ENCODE measurements around the gene SMC4. TPM values are rescaled to one million over a fixed set of nuclear protein-coding genes. Genes with fewer than 3 reads are reported as not detected.
A peak's percentile ranks its signal among the peaks of the same experiment; 100 is the strongest.
"Not testable (repeated sequence)": the region's sequence is repeated elsewhere in the genome, so short reads cannot be mapped to it uniquely, and the experiment has no call there.

SMC4 gene
- 100 to 1,000 TPM; 111 to 124 TPM for total RNA-seq
- 19.5 TPM for polyA plus RNA-seq (ENCODE audit: insufficient read depth, low read depth, low replicate concordance)
- long read RNA-seq, donor 1, full-length matches to known transcripts: 2 of 69 reads
- long read RNA-seq, donor 1, partial matches to known transcripts: 67 of 69 reads
- long read RNA-seq, donor 1, other reads (novel, unspliced or antisense): 0 of 69 reads
- long read RNA-seq, donor 2: 0 reads

DNA sequence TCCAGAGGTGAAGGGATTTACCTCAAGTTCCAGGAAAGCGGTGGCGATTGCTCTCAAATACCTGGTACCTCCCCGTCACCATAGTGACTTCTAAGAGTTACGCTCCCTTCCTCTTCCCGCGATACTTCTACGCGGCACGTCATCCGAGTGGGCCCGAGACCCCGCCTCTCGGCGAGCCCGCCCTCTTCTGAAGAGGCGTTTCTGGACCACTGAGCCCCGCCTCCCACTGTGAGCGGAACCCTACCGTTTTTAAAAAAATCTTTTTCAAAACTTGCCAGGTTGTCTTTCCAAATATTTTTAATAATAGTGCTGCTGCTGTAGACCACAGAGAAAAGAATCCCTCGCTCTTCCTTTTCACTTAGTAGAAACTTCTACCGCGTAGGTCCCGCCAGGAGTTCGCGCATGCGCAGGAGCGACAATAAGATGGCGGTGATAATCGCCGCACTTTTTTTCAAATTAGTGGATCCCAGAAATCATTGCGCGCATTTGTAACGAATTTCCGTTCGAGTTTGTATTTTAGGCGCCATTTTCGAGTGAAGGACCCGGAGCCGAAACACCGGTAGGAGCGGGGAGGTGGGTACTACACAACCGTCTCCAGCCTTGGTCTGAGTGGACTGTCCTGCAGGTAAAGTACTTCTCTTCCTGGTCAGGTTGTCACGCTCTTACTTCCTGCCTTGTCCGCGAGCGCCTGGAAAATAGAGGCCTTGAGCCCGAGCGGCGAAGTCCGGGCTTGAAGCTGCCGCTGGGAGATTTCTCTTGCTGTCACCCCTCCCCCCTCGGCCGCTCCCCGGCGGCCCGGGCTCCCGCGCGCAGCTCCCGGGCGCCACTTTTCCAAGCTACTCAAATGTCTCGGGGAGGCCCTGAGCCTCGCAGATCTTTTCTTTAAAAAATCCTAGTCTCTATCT, at the start of gene SMC4, which contains the start of gene IFT80:
TSS of gene SMC4 (plus strand) at position 526 of the 905 bp plus-strand sequence. CDS start 1,177 bp downstream, outside the sequence.
TSS of gene IFT80 (minus strand) at position 101 of the 905 bp plus-strand sequence. CDS start 14,625 bp downstream, outside the sequence.
- 0% methylated on average over 62 to 63 of the region's 63 CpGs for WGBS, 2 donors
- Histone ChIP-seq H3K27ac (peak within 1 kb of the TSS; percentile 93 to 95), H3K27me3 (no peaks in the 10 kb centered on the region), H3K4me1 (no peaks in the 10 kb centered on the region), H3K36me3 (ENCODE audit: low read depth, missing control alignments) (no peaks in the 10 kb centered on the region), H3K9me3 (no peaks in the 10 kb centered on the region), H3K4me3 (peak within 1 kb of the TSS; percentile 77 to 81)
- peak; percentile 98 for DNase-seq
- TF ChIP-seq, protein P1, sequence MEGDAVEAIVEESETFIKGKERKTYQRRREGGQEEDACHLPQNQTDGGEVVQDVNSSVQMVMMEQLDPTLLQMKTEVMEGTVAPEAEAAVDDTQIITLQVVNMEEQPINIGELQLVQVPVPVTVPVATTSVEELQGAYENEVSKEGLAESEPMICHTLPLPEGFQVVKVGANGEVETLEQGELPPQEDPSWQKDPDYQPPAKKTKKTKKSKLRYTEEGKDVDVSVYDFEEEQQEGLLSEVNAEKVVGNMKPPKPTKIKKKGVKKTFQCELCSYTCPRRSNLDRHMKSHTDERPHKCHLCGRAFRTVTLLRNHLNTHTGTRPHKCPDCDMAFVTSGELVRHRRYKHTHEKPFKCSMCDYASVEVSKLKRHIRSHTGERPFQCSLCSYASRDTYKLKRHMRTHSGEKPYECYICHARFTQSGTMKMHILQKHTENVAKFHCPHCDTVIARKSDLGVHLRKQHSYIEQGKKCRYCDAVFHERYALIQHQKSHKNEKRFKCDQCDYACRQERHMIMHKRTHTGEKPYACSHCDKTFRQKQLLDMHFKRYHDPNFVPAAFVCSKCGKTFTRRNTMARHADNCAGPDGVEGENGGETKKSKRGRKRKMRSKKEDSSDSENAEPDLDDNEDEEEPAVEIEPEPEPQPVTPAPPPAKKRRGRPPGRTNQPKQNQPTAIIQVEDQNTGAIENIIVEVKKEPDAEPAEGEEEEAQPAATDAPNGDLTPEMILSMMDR (IDR thresholded peaks at IDR 0.05): peak in 2 of 3 experiments; percentile 7 to 9
- TF ChIP-seq POLR2A (IDR thresholded peaks at IDR 0.05): peak; percentile 13
- intact Hi-C loops (cut with DNase I; ENCODE audit: low total_unique reads): no loop called here

DNA sequence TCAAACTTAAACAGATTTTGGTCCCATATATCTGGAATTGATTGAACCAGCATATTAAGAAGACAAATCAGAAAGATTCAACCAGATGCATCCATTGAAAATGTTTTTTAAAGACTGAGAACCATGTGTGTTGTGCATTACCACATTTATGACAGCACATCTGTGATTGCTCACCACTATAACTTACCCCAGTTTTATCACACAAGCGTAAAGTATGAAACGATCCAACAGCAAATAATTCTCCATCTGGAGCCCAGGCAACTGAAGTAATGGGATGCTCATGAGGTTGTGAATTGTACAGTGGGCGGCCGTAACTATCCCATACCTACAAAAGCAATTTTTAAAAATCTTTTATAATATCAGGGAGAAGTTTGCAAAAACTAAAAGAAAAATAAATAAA, 43.6 kb upstream of the SMC4 start:
- DNase-seq: no peak
- Histone ChIP-seq H3K4me1 (no peaks in the 10 kb centered on the region), H3K9me3 (no peaks in the 10 kb centered on the region), H3K27ac (no peak overlapping the region), H3K36me3 (ENCODE audit: low read depth, missing control alignments) (no peaks in the 10 kb centered on the region), H3K27me3 (no peaks in the 10 kb centered on the region), H3K4me3 (no peak overlapping the region)
- TF ChIP-seq, protein P1 (IDR thresholded peaks at IDR 0.05): no peak
- no peak for TF ChIP-seq POLR2A (IDR thresholded peaks at IDR 0.05)
- WGBS, 2 donors: 91 to 92% methylated on average over 4 of the region's 4 CpGs
- intact Hi-C loops (cut with DNase I; ENCODE audit: low total_unique reads): no loop called here

DNA sequence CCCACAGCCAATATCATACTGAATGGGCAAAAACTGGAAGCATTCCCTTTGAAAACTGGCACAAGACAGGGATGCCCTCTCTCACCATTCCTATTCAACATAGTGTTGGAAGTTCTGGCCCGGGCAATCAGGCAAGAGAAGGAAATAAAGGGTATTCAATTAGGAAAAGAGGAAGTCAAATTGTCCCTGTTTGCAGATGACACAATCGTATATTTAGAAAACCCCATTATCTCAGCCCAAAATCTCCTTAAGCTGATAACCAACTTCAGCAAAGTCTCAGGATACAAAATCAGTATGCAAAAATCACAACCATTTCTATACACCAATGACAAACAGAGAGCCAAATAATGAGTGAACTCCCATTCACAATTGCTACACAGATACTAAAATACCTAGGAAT, 36.6 kb upstream of the SMC4 start:
- H3K36me3 ChIP-seq (ENCODE audit: low read depth, missing control alignments); H3K4me1 ChIP-seq; H3K27ac ChIP-seq; intact Hi-C loops (cut with DNase I; ENCODE audit: low total_unique reads); H3K4me3 ChIP-seq; H3K27me3 ChIP-seq; DNase-seq; H3K9me3 ChIP-seq: not testable (repeated sequence)
- 86 to 98% methylated on average over 2 of the region's 2 CpGs for WGBS, 2 donors

DNA sequence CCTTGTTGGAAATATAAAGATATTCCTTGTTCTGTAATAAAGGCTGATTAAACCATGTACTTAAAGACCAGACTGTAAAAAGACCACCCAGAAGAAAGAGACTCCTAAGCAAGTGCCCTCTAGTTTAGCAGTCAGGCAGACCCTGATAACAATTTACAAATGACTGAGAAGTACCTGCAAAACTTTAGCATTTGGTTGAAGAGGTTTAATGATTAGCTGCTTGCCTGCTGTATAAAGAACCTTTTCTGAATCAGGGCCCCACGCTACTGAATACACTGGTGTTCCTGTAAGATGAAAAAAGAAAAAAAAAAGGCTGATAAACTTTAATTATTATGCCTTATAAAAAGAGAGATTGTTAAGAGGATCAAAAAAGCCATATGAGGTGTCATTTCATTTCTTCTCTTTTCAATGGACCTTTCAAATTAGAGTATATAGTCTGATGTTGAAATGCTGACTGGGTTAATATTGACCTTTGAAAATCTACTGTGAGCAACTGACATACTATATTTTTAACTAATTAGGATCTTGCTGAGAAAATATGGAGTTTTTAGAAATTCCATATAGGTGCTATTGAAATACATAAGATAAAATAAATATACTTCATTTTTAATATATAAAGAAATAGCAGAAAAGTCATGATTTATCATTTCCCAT, 33.5 kb upstream of the SMC4 start:
- no peak overlapping the region for H3K4me3 ChIP-seq
- WGBS, 2 donors: 97 to 100% methylated on average over 1 of the region's 1 CpG
- H3K4me1 ChIP-seq: no peaks in the 10 kb centered on the region
- TF ChIP-seq, protein P1 (IDR thresholded peaks at IDR 0.05): no peak
- no peak for TF ChIP-seq POLR2A (IDR thresholded peaks at IDR 0.05)
- H3K27ac ChIP-seq: no peak overlapping the region
- no peaks in the 10 kb centered on the region for H3K36me3 ChIP-seq (ENCODE audit: low read depth, missing control alignments)
- intact Hi-C loops (cut with DNase I; ENCODE audit: low total_unique reads): no loop called here
- no peaks in the 10 kb centered on the region for H3K9me3 ChIP-seq
- DNase-seq: no peak
- no peaks in the 10 kb centered on the region for H3K27me3 ChIP-seq

DNA sequence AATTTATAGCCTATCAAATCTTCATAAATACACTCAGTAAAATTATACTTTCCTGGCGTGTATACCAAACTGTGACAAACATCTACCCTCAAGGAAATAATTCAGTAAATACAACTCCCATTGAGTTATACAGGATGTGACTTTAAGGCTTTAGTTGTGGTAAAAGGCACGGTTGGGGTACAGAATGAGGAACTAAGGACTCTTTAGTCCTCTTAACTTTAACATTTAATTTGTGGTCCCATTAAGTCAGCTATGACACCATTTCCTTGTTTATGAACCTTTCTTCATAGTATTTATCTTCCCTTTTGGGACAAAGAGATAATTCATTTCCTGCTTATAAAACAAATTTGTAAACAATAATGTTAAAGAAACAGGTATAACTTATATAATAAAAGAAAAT, 30.6 kb upstream of the SMC4 start:
- 87 to 93% methylated on average over 2 of the region's 2 CpGs for WGBS, 2 donors

More for the DNA sequence above, 30.6 kb upstream of the SMC4 start:
- Histone ChIP-seq H3K4me1 (no peaks in the 10 kb centered on the region), H3K36me3 (ENCODE audit: low read depth, missing control alignments) (no peaks in the 10 kb centered on the region), H3K27me3 (no peaks in the 10 kb centered on the region), H3K4me3 (no peak overlapping the region), H3K27ac (no peak overlapping the region), H3K9me3 (no peaks in the 10 kb centered on the region)
- TF ChIP-seq, protein P1 (IDR thresholded peaks at IDR 0.05): no peak
- TF ChIP-seq POLR2A (IDR thresholded peaks at IDR 0.05): no peak
- intact Hi-C loops (cut with DNase I; ENCODE audit: low total_unique reads): no loop called here
- DNase-seq: no peak

Measured in testis (tissue), 5 donors.